K562 (cell line): ENCODE results near the gene ABCA7. TPM values are rescaled to one million over a fixed set of nuclear protein-coding genes. Genes with fewer than 3 reads are reported as not detected.
A peak's percentile ranks its signal among the peaks of the same experiment; 100 is the strongest.

Source experiments
- ATAC-seq: fragments of 200-7000 bp; cut with Tn5 transposase; 3 replicates; pipeline ENCODE4 v1.9.1; 2020; ENCODE audit warnings: moderate library complexity
- BruUV-seq: library from RNA; stranded (reverse); fragments of 400-500 nt; replicated peaks from 2 replicates; lab custom pipeline; 2021; lab: Mats Ljungman, UMichigan
- CTCF ChIA-PET: fragments of 300-600 bp; formaldehyde crosslinking; extraction: SDS; loops from one replicate; lab custom pipeline; 2021; ENCODE audit warnings: low intra/inter-chr PET ratio; lab: Yijun Ruan, JAX
- POLR2A ChIA-PET: fragments of 300-600, 350-650 bp; sonication (Branson Sonifier 250); formaldehyde crosslinking; extraction: SDS; loops from one replicate; lab custom pipeline; 2021; ENCODE audit warnings: antibody characterized with exemption, inconsistent platforms; lab: Yijun Ruan, JAX
- DNase-seq, 4 experiments: peaks; one replicate each; pipeline versions ENCODE4 v3.0.0 to v3.0.0-alpha.2; 2011 to 2018; ENCODE audit warnings: low spot score in 3 of 4, mixed read lengths in 3 of 4; ENCODE audit errors: extremely low read depth in 1 of 4
- FAIRE-seq: peaks from 2 replicates; lab custom pipeline; 2011; peaks lifted over from hg19 to GRCh38; lab: Jason Lieb, UNC
- H2AFZ ChIP-seq: 2 replicates; pipeline ENCODE4 v1.6.0; 2011; ENCODE audit warnings: low read depth, low read length, control low read depth, inconsistent platforms
- H3K27ac ChIP-seq: fragments of 200-600 bp; 3 replicates; pipeline ENCODE4 v1.8.0; 2011; ENCODE audit warnings: low read depth, mild to moderate bottlenecking, control low read depth, inconsistent platforms, low read length, moderate library complexity, mixed read lengths; ENCODE audit errors: extremely low read depth
- H3K27me3 ChIP-seq, 2 experiments: fragments of 300-600 bp in 1 of 2; 2 replicates in 1 of 2; 3 replicates in 1 of 2; pipeline versions ENCODE4 v1.6.0 to v1.8.0; 2011; ENCODE audit warnings: inconsistent platforms in 2 of 2, low read length in 2 of 2, mild to moderate bottlenecking in 1 of 2, mixed read lengths in 1 of 2, moderate library complexity in 1 of 2; ENCODE audit not compliant: control insufficient read depth in 2 of 2, insufficient read depth in 2 of 2
- H3K36me3 ChIP-seq: fragments of 300-600 bp; 3 replicates; pipeline ENCODE4 v1.8.0; 2011; ENCODE audit warnings: mild to moderate bottlenecking, low read length, inconsistent platforms; ENCODE audit not compliant: control insufficient read depth, insufficient read depth
- H3K4me1 ChIP-seq, 2 experiments: fragments of 200-600 bp in 1 of 2; replicated peaks in 1 of 2; 2 replicates in 1 of 2; 3 replicates in 1 of 2; pipeline versions ENCODE4 v1.5.1 to v1.8.0; 2011; ENCODE audit warnings: inconsistent platforms in 2 of 2, low read length in 2 of 2, mild to moderate bottlenecking in 1 of 2, mixed read lengths in 1 of 2, moderate library complexity in 1 of 2; ENCODE audit not compliant: control insufficient read depth in 2 of 2, insufficient read depth in 2 of 2
- H3K4me2 ChIP-seq: 2 replicates; pipeline ENCODE4 v1.6.1; 2011; ENCODE audit warnings: low read length, control low read depth, inconsistent platforms, mixed read lengths; ENCODE audit not compliant: insufficient read depth
- H3K4me3 ChIP-seq: fragments of 200-600 bp; sonication (generic), shearing (Covaris generic); 2 replicates; pipeline ENCODE4 v1.5.1; 2016; ENCODE audit warnings: control low read depth, inconsistent platforms
- H3K79me2 ChIP-seq: fragments of 200-600 bp; 3 replicates; pipeline ENCODE4 v1.8.0; 2011; ENCODE audit warnings: low read length, inconsistent platforms; ENCODE audit not compliant: control insufficient read depth, insufficient read depth
- H3K9ac ChIP-seq, 2 experiments: 2 replicates each; pipeline versions ENCODE4 v1.6.0 to v1.6.1; 2011; ENCODE audit warnings: low read depth in 2 of 2, low read length in 2 of 2, control low read depth in 1 of 2, inconsistent platforms in 1 of 2, mild to moderate bottlenecking in 1 of 2, mixed read lengths in 1 of 2; ENCODE audit not compliant: insufficient read depth in 1 of 2
- H3K9me1 ChIP-seq: one replicate; pipeline ENCODE4 v1.6.0; 2011; ENCODE audit warnings: inconsistent platforms, mild to moderate bottlenecking, low read length, moderate library complexity; ENCODE audit not compliant: control insufficient read depth, insufficient read depth
- H3K9me3 ChIP-seq: replicated peaks from 2 replicates; pipeline ENCODE4 v1.5.1; 2011; ENCODE audit warnings: low read depth, low read length, inconsistent platforms; ENCODE audit not compliant: control insufficient read depth, insufficient read depth
- H4K20me1 ChIP-seq: replicated peaks from 2 replicates; pipeline ENCODE4 v1.6.1; 2011; ENCODE audit warnings: low read length, inconsistent platforms, mixed read lengths; ENCODE audit not compliant: control insufficient read depth, insufficient read depth
- ETV6 ChIP-seq, 3 experiments: fragments of 150-350 bp in 1 of 3; sonication (generic) in 1 of 3; formaldehyde crosslinking in 1 of 3; IDR thresholded peaks; 2 replicates each; pipeline versions ENCODE4 v1.6.1 to v1.8.0; 2014 to 2022; ENCODE audit warnings: borderline replicate concordance in 2 of 3, low read depth in 2 of 3, antibody characterized with exemption in 1 of 3, low read length in 1 of 3, mild to moderate bottlenecking in 1 of 3, missing genetic modification reagents in 1 of 3
- HMGN3 ChIP-seq: IDR thresholded peaks from 2 replicates; pipeline ENCODE4 v1.6.1; 2011; ENCODE audit warnings: borderline replicate concordance, low read depth, mild to moderate bottlenecking, mixed read lengths, low read length; ENCODE audit not compliant: insufficient read length; ENCODE audit errors: extremely low read depth
- KDM2B ChIP-seq: fragments of 250-450 bp; sonication (Bioruptor Pico); IDR thresholded peaks from 2 replicates; pipeline ENCODE4 v1.8.0; 2021; ENCODE audit warnings: mild to moderate bottlenecking, moderate library complexity
- NFYB ChIP-seq: IDR thresholded peaks from 2 replicates; pipeline ENCODE4 v1.6.1; 2011; ENCODE audit warnings: mild to moderate bottlenecking, moderate library complexity; ENCODE audit not compliant: insufficient read length; ENCODE audit errors: extremely low read depth
- POLR2A ChIP-seq: fragments of 450-650 bp; conservative IDR thresholded peaks from 2 replicates; pipeline ENCODE4 v1.6.1; 2016
- POLR2AphosphoS5 ChIP-seq: IDR thresholded peaks from 2 replicates; pipeline ENCODE4 v1.6.1; 2011; ENCODE audit warnings: mild to moderate bottlenecking, low read depth, low read length, moderate library complexity; ENCODE audit not compliant: control insufficient read depth, insufficient read depth
- POLR2B ChIP-seq: fragments of 450-650 bp; IDR thresholded peaks from 2 replicates; pipeline ENCODE4 v1.6.1; 2018; ENCODE audit warnings: low read depth; ENCODE audit not compliant: partially characterized antibody
- RBFOX2 ChIP-seq: fragments of 200-400 bp; formaldehyde crosslinking; IDR thresholded peaks from 2 replicates; pipeline ENCODE4 v1.6.1; 2017; ENCODE audit warnings: low read depth, mild to moderate bottlenecking, low read length, moderate library complexity
- RBM22 ChIP-seq: fragments of 200-400 bp; formaldehyde crosslinking; IDR thresholded peaks from 2 replicates; pipeline ENCODE4 v1.6.1; 2018; ENCODE audit warnings: low read length, low read depth; ENCODE audit not compliant: poor library complexity, severe bottlenecking
- SUPT5H ChIP-seq: fragments of 450-650 bp; IDR thresholded peaks from 2 replicates; pipeline ENCODE4 v1.6.1; 2016
- ZBTB33 ChIP-seq: sonication (generic); formaldehyde crosslinking; IDR thresholded peaks from 2 replicates; pipeline ENCODE4 v1.8.1; 2023; ENCODE audit warnings: mild to moderate bottlenecking, missing genetic modification reagents
- ZNF76 ChIP-seq: fragments of 250-450 bp; sonication (Bioruptor Pico); IDR thresholded peaks from 2 replicates; pipeline ENCODE4 v1.4.0; 2020; ENCODE audit warnings: mild to moderate bottlenecking, moderate library complexity, borderline replicate concordance
- WGBS: fragments of 100-300 bp; shearing (Covaris generic); methylation state at CpG from one replicate; pipeline ENCODE4 v1.1.6; 2016; ENCODE audit warnings: low coverage, mixed read lengths; ENCODE audit not compliant: insufficient coverage; ENCODE audit errors: missing lambda C conversion rate; 5-methylcytosine and 5-hydroxymethylcytosine counted together
- in situ Hi-C: fragments of 300-500 bp; cut with MboI; formaldehyde crosslinking; loops from 4 replicates; pipeline ENCODE4 v1.15.0; 2018; ENCODE audit warnings: inconsistent platforms, mixed read lengths
- intact Hi-C: fragments of 100-400 bp; cut with micrococcal nuclease; formaldehyde crosslinking; loops from 2 replicates; pipeline ENCODE4 v1.14.2; 2022
- polyA plus RNA-seq, 8 experiments: library from polyadenylated mRNA; depleted of rRNA in 4 of 8; stranded (reverse) in 5 of 8; unstranded in 3 of 8; fragments of >200 nt; fragmentation: Nextera tagmentation in 2 of 8; fragmentation: Illumina TruSeq in 1 of 8; extraction: Ambion mirVana in 2 of 8; extraction: Trizol in 1 of 8; gene quantifications; 2 replicates each; pipeline versions ENCODE4 v1.2.1 to v1.2.3, GENCODE V29; 2011 to 2014; ENCODE audit warnings: inconsistent platforms in 1 of 8, missing spikeins in 1 of 8
- total RNA-seq, 7 experiments: library from RNA; depleted of rRNA in 6 of 7; stranded (reverse); fragments of >200 nt in 6 of 7; fragmentation: Illumina TruSeq in 2 of 7; extraction: Trizol in 2 of 7; gene quantifications; 2 replicates each; pipeline versions ENCODE4 v1.2.1 to v1.2.3, GENCODE V29; 2011 to 2021; ENCODE audit warnings: low replicate concordance in 1 of 7
- TF ChIP-seq, protein P1 (sequence below): sonication (generic); formaldehyde crosslinking; IDR thresholded peaks from 2 replicates; pipeline ENCODE4 v1.8.0; 2022; ENCODE audit warnings: missing genetic modification reagents, mild to moderate bottlenecking, moderate library complexity, borderline replicate concordance
- TF ChIP-seq, protein P2 (sequence below): sonication (generic); formaldehyde crosslinking; IDR thresholded peaks from 2 replicates; pipeline ENCODE4 v1.8.0; 2023; ENCODE audit warnings: mild to moderate bottlenecking, missing genetic modification reagents

ABCA7 gene
- total and polyA plus RNA-seq, 9 of the 15 experiments (the other 6 are each of a cell fraction or from before 2014, with no cell fraction given) = 2.3 to 96.1 (median 31.2) TPM

GRCh38 chr19:1107661-1108261, 67.9 kb downstream of the ABCA7 start:
- peaks cover 26% of the 10 kb centered on the region for H3K79me2 ChIP-seq
- intact Hi-C loops (no loop called here), in situ Hi-C loops (no loop called here)
- no peak overlapping the region for H3K4me3 ChIP-seq
- no peak overlapping the region for H3K9ac ChIP-seq
- H3K4me2 ChIP-seq = no peak overlapping the region
- no peaks in the 10 kb centered on the region for H3K9me3 ChIP-seq
- H3K36me3 ChIP-seq = peaks cover 65% of the 10 kb centered on the region; the same call in 2 of the 3 replicates
- H4K20me1 ChIP-seq = no peaks in the 10 kb centered on the region; the same call in 1 of the 2 replicates
- ChIA-PET POLR2A (interaction anchor here (1.0 kb wide), 1 partner anchor 12 kb away, joined by 3 read pairs; no protein-coding TSS in a partner anchor), CTCF (no interaction called here)
- H3K9me1 ChIP-seq = no peaks in the 10 kb centered on the region
- H3K27me3 ChIP-seq = no peaks in the 10 kb centered on the region
- ATAC-seq (no peak), FAIRE-seq (no peak), DNase-seq (no peak)
- BruUV-seq = no TSS peak
- no peak overlapping the region for H2AFZ ChIP-seq
- no peak overlapping the region for H3K27ac ChIP-seq
- 95% methylated on average over 13 of the region's 25 CpGs for WGBS
- peaks cover 11 to 91% of the 10 kb centered on the region in 2 experiments for H3K4me1 ChIP-seq
- TF ChIP-seq POLR2AphosphoS5 (0 out of 2 replicates have a peak, but pooled peaks have one; percentile 60), ZBTB33 (peak; percentile 7; the same call in 1 of the 2 replicates), ETV6 (IDR thresholded peaks at IDR 0.05; ENCODE audit: borderline replicate concordance in 1 of 2, low read depth in 2 of 2, low read length in 1 of 2) (no peak), ETV6 (CRISPR knock-in tag; IDR thresholded peaks at IDR 0.05; ENCODE audit: borderline replicate concordance) (no peak), POLR2A (0 out of 2 replicates have a peak, but pooled peaks have one; percentile 18), NFYB (no peak), RBM22 (peak; percentile 78), SUPT5H (peak; percentile 37; the same call in 1 of the 2 replicates), POLR2B (peak; percentile 47), RBFOX2 (peak; percentile 50; the same call in 1 of the 2 replicates), ZNF76 (CRISPR knock-in tag) (no peak), HMGN3 (peak; percentile 25), KDM2B (CRISPR knock-in tag) (no peak)
- TF ChIP-seq, protein P1, sequence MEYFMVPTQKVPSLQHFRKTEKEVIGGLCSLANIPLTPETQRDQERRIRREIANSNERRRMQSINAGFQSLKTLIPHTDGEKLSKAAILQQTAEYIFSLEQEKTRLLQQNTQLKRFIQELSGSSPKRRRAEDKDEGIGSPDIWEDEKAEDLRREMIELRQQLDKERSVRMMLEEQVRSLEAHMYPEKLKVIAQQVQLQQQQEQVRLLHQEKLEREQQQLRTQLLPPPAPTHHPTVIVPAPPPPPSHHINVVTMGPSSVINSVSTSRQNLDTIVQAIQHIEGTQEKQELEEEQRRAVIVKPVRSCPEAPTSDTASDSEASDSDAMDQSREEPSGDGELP (CRISPR knock-in tag) = no peak
- TF ChIP-seq, protein P2, sequence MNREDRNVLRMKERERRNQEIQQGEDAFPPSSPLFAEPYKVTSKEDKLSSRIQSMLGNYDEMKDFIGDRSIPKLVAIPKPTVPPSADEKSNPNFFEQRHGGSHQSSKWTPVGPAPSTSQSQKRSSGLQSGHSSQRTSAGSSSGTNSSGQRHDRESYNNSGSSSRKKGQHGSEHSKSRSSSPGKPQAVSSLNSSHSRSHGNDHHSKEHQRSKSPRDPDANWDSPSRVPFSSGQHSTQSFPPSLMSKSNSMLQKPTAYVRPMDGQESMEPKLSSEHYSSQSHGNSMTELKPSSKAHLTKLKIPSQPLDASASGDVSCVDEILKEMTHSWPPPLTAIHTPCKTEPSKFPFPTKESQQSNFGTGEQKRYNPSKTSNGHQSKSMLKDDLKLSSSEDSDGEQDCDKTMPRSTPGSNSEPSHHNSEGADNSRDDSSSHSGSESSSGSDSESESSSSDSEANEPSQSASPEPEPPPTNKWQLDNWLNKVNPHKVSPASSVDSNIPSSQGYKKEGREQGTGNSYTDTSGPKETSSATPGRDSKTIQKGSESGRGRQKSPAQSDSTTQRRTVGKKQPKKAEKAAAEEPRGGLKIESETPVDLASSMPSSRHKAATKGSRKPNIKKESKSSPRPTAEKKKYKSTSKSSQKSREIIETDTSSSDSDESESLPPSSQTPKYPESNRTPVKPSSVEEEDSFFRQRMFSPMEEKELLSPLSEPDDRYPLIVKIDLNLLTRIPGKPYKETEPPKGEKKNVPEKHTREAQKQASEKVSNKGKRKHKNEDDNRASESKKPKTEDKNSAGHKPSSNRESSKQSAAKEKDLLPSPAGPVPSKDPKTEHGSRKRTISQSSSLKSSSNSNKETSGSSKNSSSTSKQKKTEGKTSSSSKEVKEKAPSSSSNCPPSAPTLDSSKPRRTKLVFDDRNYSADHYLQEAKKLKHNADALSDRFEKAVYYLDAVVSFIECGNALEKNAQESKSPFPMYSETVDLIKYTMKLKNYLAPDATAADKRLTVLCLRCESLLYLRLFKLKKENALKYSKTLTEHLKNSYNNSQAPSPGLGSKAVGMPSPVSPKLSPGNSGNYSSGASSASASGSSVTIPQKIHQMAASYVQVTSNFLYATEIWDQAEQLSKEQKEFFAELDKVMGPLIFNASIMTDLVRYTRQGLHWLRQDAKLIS (CRISPR knock-in tag) = no peak
